ENCODE measurements around the gene NNT.
"Not testable (repeated sequence)": the region's sequence is repeated elsewhere in the genome, so short reads cannot be mapped to it uniquely, and the experiment has no call there.

Gene NNT

DNA sequence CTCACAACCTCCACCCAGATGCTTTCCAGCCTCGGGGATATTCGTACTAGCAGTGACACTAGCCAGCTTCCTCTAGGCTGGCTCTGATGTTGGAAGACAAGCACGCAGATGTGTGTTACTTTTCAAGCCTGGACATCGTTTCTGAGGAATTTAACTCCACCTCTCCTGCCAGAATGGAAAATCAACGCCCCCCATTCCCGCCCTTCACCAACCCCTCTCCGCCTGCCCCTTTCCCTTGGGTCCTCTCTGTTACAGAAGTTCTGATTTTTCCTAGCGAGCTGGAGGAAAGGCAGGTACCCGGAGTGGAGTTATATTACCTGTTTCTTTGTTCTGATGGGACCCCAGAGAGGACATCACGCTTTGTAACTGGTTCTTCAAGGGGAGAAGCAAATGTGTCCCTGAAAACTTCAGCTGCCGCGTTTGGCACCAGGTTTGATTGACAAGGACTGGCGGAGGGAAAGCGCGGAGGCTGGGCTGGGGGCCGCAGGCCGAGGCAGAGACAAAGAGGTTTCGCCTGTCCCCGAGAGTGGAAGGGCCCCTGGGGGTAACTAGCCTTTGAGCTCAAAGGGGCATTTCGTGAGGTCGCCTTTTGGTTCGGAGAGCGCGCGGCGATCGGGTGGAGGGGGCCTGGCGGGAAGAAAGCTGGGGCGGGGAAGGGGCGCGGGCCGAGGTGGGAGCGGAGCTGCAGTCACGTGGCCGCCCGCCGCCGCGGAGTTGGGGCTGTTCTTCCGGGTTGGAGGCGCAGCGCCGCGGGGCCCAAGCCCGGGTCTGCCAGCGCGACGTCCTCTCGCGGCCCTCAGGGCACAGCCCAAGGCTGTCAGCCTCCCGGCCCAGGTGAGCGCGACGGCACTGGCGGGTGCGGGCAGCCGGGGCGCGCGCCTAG lies at the start of gene NNT:
Gene NNT (plus strand): TSS at position 720 of the 883 bp plus-strand sequence. CDS start 6,016 bp downstream, outside the sequence.
- FAIRE-seq, result no peak

DNA sequence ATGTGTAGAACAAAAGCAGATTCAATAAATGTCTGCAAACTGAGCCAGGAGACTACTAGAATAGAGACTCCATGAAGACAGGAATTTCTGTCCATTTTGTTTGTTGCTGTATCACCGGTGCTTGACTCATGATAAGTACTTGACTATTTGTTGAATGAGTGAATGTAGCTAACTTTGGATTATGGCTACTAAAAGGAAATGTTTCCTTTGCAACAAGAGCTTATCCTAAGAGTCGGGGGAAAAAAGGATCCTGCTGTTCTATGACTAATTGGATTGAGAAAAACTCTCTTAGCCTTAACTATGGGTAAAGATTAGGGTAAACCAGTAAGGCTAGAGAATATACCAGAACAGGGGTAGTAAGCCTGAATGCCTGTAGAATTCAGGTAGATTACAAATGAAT lies 49.6 kb upstream of the NNT start:
- FAIRE-seq, result no peak

DNA sequence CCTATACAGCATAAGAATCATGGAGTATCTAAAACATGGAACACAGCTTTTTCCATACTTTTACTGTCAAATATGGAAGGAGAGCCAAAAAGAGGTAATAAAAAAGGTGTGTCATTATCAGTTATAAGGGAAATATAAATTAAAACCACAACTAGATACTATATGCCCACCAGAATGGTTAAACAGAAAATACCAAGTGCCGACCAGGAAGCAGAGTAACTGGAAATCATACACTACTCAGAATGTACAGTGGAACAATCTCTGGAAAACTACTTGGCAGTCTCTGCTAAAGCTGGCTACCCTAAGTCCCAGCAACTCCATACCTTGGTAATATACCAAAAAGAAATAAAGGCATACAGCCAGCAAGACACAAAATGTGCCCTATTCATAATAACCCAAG lies 48.5 kb upstream of the NNT start:
- FAIRE-seq, result no peak

DNA sequence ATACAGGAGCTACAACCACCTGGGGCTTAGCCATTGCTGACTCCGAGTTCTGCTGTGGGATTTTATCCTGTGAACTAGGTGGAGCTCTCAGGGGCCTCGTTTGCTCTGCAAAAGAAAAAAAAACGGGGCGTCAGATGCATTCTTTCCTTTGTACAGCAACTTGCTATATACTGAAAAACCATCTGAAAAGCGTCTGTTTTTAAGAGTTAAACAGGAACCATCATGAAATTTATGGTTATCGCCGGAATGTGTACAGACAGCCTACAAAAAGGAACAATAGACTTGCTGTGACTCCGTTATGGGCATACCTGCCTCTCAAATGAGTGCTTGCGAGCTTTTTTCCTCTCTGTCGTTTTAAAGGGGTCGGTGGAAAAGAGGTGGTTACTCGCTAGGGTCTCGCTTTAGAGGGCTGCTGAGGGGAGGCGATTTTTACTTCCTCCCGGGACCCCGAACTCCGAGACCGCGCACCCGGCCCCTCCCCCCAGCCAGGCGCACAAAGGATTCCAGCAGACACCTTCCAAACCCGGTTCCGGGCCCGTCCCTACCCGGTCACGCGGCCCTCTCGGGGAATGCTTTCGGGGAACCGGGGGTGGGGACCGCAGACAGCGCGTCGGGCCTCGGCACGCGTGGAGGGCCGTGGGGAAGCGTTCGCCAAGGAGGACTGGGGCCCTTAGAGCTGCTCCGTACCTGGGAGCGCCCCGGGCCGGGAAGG lies 46.9 kb upstream of the NNT start:
- FAIRE-seq, result no peak

DNA sequence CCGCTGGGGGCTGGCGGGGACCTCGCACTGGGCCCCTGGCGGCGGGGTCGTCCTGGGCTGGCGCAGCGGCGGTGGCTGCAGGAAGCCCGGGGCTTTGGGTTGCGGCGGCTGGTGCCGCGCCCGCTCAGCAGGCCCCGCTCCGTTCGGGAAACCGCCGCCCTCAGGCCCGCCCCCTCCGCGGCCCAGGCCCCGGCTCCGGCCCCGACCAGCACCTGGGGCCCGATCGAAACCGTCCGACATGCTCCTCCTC lies 46.4 kb upstream of the NNT start:
- FAIRE-seq, result not testable (repeated sequence)

DNA sequence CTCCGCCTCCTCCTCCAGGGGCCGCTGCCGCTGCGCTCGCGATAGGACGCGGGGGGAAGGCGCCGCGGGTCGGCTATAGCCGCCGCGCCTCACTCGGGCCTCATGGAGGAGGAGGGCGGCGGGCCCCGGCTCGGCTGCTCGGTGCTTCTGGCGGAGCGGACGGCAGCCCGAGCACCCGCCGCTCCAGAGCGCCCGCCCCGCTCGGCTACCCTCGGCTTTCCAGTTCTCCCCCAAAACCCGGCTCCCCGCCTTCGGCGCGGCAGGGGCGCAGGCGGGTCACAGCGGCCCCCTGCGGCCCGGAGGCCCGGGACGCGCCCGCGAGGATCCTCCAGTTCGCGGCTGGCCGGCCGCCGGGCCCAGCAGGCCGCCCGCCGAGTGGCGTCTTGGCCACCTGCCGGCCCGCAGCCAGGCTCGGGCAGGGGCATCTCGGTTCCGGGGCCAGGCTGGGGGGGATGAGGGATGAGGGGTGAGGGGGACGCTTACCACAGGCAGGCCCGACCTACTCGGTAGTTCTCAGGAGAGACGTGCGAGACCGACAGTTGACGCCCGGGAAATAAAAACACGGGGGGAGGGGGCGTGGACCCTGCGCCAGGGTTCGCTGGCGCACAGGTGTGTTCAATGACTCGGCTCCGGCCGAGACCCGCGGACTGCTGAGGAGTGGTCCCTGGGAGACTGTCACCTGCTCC lies 46.0 kb upstream of the NNT start, which contains the start of gene PAIP1:
Gene PAIP1 (minus strand): TSS at position 221 of the 686 bp plus-strand sequence. CDS start 231 bp downstream, outside the sequence.
- no peak for FAIRE-seq

DNA sequence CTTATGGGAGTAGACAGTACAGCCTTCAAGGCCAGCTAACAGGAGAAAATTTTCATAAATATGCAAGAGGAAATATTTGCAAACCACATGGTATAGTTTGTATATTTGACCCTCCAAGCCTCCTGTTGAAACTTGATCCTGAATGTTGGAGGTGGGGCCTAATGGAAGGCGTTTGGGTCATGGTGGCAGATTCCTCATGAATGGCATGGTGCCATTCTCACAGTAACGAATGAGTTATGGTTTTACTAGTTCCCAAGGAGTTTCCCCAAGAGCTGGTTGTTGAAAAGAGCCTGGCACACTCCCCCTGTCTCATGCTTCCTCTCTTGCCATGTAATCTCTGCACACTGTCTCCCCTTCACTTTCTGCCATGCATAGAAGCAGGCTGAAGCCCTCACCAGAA lies 42.9 kb upstream of the NNT start:
- no peak for FAIRE-seq

DNA sequence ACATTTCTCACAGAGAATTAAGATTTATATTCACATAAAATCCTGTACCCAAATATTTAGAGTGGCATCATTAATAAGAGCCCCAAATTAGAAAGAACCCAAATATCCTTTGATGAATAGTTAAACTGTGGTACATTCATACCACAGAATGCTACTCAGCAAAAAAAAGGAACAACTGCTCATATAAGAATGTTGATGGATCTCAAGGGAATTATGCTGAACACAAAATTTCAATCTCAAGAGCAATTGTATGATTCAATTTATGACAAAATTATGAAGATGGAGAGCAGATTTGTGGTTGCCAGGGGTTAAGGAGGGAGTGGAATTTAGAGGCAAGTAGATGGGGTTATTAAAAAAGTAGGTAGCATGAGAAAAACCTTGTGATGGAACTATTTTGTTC lies 41.6 kb upstream of the NNT start:
- FAIRE-seq, result no peak

DNA sequence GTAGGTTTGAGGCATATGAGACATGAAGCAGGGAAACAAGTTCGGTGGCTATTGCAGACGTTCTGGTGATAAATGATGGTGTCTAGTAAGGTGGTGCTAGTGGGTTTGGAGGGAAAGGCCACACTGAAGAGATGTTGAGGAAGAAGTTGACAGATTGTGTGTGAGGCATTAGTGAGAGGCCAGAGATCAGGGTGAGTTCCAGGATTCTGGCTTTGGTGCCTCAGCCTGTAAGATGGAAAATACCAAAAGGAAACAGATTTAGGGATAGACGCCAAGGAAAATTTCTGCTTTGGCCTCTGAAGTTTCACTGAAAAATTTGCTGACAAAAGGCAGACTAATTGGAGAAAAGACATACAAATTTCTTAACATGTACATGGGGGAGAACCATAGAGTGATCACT lies 39.7 kb upstream of the NNT start:
- FAIRE-seq, result no peak

DNA sequence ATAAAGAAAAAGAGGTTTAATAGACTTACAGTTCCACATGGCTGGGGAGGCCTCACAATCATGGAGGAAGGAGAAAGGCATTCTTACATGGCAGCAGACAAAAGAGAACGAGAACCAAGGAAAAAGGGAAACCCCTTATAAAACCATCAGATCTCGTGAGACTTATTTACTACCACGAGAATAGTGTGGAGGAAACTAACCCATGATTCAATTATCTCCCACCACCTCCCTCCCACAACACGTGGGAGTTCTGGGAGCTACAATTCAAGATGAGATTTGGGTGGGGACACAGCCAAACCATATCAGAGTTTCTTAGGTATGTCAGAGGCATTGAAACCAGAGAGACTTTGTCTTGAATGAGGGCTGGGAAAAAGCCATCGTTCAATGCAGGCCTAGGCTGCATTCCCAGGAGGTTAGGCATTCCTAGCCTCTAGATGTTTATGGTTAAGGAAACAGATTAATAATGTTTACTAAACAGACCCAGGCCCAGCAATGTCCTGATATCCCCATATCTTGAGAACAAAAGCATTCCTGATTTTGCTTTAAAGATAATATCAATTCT lies 38.6 kb upstream of the NNT start:
- no peak for FAIRE-seq

DNA sequence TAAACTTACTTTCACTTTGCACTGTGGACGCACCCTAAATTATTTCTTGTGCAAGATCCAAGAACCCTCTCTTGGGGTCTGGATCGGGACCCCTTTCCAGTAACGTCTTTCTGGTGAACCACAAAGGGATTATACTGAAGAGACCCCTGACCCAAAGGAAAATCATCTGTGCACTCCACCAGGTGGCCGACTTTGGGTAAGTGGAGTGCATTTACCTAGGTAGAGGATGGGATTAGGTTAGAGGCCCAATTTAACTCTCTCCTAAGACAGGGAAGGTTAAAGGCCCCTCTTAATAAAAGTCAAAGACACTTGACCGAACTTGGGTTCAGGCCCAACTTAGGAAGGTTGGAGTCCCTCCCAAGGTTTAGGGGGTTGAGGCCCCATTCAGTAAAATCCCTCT lies 37.9 kb upstream of the NNT start:
- FAIRE-seq, result no peak

DNA sequence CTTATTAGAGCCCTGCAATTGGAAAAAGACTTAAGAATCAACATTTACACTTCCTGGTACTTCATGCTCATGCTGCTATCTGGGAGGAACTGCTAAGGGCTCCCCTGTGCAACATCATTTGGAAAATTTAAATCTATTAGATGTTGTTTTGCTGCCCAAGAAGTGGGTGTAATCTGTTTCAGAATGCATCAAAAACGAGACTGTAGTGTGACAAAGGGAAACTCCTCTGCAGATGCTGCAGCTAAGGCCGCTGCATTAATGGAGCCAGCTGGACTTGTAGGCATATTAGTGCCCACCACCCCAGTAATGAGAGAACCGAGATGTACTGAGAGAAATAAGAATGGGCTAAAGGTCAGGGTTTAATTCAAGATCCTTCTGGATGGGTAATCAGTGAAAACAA lies 35.0 kb upstream of the NNT start:
- no peak for FAIRE-seq

DNA sequence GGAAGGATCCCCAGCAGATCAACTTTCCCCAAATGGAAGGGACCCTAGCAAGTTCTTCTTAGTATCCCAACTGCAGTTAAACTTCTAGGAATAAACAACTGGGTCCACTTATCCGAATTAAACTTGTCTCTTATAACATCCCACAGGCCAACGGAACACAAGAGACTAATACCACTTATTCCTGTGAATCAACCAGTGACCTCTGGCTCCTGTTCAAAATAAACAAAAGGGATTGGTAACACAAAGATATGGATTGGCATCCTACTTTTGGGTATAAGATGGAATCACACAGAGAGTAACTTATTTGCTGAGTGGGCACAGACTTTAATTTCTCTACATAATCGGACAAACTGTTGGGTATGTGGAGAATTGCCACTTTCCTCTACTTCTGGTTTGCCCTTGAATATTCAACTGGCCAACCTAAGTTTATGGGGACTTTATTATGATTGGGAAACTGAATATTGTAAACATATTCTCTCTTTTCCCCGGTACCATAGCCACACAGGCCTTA lies 33.7 kb upstream of the NNT start:
- FAIRE-seq, result no peak

DNA sequence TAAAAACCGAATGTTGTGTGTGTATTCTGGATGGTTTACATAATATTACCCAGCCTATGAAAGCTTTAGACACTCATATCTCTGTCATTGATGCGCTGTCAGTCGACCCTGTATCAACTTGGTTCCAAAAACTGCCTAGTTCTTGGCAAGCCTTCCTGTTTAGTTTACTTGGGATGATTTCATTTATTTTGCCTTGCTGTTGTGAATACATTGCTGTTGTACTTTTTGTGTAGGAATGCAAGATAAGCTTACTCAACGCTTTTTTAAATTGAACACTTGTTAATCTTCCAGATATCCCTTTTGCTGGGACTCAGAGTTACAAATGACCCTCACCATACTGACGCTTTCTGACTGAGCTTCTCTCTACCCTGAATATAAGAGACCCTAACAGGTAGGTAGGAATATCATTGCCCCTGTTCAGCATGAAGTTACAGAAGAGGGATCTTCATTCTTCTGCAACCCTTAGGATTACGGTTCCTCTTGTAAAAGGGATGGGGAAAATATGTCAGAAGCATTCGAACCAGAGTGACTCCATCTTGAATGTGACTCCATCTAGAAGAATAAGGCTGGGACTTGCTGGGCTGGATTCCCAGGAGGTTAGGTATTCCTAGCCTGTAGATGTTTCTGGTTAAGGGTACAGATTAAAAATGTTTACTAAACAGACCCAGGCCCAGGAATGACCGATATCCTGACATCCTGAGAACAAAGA lies 32.4 kb upstream of the NNT start:
- FAIRE-seq, result no peak

DNA sequence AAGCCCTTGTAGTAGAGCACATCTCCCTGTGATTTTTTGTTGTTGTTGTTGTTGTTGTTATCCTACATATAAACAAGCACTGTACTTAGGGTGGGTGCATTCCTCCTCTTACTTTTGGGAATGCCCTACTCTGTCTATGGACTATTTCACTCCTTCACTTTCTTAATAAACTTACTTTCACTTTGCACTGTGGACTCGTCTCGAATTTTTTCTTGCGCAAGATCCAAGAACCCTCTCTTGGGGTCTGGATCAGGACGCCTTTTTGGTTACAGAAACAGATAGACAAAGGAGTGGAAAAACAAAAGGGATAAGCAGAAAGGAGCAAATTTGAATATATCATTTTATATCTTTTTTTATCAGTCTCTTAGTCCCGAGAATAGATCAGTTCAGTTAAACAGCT lies 31.7 kb upstream of the NNT start:
- no peak for FAIRE-seq

DNA sequence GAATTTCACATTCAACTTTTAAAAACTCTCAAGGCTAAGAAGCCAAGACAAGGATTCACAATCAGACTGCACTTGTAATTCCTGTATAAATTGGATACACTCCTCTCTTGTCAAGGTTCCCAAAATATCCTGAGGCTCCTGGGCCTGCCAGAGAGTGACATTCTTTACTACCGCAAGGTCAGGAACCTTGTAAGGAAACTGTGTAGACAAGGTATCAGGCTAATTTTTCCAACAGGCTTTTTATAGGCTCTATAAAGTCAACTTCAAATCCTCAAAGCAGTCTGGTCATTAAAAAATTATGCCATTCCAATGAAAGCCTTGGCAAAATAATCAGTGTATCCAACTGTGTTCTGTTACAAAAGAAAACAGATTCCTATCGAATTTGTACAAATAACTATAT lies 30.6 kb upstream of the NNT start:
- no peak for FAIRE-seq

DNA sequence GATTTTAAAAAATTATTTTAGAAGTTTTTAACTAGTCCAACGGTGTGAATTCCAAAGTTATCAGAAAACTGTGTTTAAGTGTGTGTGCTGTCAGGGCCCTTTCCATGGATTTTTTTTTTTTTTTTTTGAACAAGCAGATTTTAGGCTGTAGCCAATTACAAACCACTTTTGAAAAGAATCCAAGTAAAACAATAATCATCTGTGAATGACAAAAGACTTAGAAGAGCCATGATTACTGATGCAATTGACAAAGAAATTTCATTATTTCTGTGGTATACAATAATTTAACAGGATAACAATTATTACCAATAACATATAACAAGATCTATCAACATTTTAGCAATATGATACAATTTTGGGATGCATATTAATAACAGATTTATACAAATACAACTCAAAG lies 29.9 kb upstream of the NNT start:
- no peak for FAIRE-seq

DNA sequence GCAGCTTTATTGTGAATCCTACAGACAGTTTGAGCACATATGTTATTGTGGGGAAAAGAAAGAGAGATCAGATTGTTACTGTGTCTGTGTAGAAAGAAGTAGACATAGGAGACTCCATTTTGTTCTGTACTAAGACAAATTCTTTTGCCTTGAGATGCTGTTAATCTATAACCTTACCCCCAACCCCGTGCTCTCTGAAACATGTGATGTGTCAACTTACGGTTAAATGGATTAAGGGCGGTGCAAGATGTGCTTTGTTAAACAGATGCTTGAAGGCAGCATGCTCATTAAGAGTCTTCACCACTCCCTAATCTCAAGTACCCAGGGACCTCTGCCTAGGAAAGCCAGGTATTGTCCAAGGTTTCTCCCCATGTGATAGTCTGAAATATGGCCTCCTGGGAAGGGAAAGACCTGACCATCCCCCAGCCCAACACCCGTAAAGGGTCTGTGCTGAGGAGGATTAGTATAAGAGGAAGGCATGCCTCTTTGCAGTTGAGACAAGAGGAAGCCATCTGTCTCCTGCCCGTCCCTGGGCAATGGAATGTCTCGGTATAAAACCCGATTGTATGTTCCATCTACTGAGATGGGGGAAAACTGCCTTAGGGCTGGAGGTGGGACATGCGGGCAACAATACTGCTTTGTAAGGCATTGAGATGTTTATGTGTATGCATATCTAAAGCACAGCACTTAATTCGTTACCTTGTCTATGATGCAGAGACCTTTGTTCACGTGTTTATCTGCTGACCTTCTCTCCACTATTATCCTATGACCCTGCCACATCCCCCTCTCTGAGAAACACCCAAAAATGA lies 22.4 kb upstream of the NNT start:
- FAIRE-seq, result not testable (repeated sequence)

DNA sequence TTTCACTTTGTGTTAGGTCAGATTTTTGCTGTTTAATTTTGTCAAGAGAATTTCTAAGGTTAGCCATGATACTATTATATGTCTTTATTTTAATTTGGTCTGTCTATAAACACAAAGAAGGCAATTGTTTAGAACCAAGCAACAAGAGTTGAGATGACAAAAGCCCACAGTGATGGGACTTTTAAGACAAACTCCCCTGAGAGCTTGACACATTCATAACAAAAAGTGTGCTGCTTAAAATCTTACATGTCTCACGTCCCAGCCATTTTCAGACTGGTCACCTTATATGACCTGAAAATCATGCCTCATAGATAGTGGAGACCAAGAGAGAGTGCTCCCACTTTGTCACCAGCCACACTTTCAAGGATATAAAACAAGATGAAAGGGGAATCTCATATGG lies 21.6 kb upstream of the NNT start:
- no peak for FAIRE-seq

DNA sequence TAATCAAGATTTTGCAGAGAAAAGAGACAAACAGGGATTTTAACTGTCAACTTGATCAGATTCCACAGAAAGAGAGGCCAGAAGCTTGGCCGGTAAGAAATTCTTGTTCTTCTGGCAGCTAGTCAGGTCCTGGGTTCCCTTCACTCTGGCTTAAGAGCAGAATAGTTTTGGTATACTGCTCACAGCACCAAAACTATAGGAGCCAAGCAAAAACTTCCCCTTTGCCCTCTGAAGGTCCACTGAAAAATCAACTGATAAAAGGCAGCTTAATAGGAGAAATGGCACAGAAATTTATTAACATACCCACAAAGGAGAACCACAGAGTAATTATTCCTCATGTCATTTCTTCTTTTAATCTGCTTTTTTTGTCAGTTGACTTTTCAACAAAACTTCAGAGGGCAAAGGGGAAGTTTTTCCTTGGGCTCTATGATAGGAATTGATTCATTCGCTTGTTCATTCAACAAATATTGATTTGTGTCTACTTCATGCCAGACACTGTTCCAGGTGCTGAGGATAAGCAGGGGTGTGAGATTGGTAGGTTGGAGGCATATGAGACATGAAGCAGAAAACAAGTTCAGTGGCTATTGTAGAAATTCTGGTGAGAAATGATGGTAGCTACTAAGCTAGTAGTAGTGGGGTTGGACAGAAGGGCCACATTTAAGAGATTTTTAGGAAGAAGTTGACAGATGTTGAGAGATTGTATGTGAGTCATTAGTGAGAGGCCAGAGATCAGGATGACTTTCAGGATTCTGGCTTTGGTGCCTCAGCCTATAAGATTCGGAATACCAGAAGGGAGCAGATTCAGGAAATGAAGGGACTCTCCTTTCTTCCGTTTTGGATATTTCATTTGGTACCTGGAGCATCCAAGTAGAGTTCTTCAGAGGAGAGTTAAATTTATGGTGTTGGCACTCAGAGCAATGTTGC lies 20.6 kb upstream of the NNT start:
- no peak for FAIRE-seq

DNA sequence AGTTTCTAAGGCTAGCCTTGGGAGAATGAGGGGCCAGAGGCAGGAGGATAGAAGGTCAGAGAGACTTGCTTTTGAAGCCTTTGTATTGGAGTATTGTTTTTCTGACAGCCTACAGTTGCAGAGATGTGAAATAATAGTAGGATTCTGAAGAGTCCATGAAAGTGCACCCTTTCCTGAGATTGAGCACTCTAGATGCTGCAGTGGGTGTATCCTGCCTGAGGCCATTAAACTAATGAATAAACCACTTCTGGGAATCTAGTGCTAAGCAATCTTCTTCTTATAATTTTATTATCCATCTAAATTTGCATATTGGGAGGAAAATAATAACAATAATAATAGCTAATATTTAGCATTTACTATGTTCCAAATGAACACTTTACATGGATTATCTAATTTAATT lies 19.3 kb upstream of the NNT start:
- no peak for FAIRE-seq

Measured in islet of Langerhans (tissue), 1 donor.